OCI-LY3 (cell line): Measurements from ENCODE around the gene PIGU.

ENCODE experiments used
- H2AFZ ChIP-seq: fragments of 200-600, 300-600 bp; shearing (Covaris generic); 2 replicates; pipeline ENCODE4 v1.6.0; 2014; ENCODE audit warnings: antibody characterized with exemption, low read depth, low read length
- H3K27ac ChIP-seq: fragments of 200-600, 300-600 bp; sonication (generic); 2 replicates; pipeline ENCODE4 v1.5.1; 2014; ENCODE audit warnings: mild to moderate bottlenecking, low read length, moderate library complexity, mixed read lengths
- H3K27me3 ChIP-seq: fragments of 200-600, 300-600 bp; sonication (generic); 2 replicates; pipeline ENCODE4 v1.6.1; 2014; ENCODE audit warnings: low read depth, low read length, mixed read lengths
- H3K36me3 ChIP-seq: fragments of 200-600, 300-600 bp; sonication (generic); replicated peaks from 2 replicates; pipeline ENCODE3; 2014; ENCODE audit warnings: low read depth, low read length, mixed read lengths
- H3K4me1 ChIP-seq: fragments of 300-600, 200-600 bp; sonication (generic); 2 replicates; pipeline ENCODE4 v1.6.1; 2014; ENCODE audit warnings: low read length, mixed read lengths
- H3K4me2 ChIP-seq: fragments of 200-600, 300-600 bp; sonication (generic); 2 replicates; pipeline ENCODE4 v1.6.1; 2014; ENCODE audit warnings: low read length, mixed read lengths
- H3K4me3 ChIP-seq: fragments of 300-600, 200-600 bp; sonication (generic); 2 replicates; pipeline ENCODE4 v1.5.1; 2014; ENCODE audit warnings: antibody characterized with exemption, mild to moderate bottlenecking, low read length, moderate library complexity
- H3K79me2 ChIP-seq: fragments of 300-600, 200-600 bp; shearing (Covaris generic); 2 replicates; pipeline ENCODE4 v1.6.1; 2014; ENCODE audit warnings: mild to moderate bottlenecking, low read length, mixed read lengths
- H3K9ac ChIP-seq: fragments of 300-600, 200-600 bp; shearing (Covaris generic); 2 replicates; pipeline ENCODE4 v1.6.0; 2014; ENCODE audit warnings: mild to moderate bottlenecking, low read length, moderate library complexity
- H3K9me3 ChIP-seq: fragments of 200-600, 300-600 bp; shearing (Covaris generic); 2 replicates; pipeline ENCODE4 v1.6.1; 2014; ENCODE audit warnings: low read length, mixed read lengths; ENCODE audit not compliant: insufficient read depth
- H4K20me1 ChIP-seq: fragments of 200-600, 300-600 bp; sonication (generic); 2 replicates; pipeline ENCODE4 v1.6.1; 2016; ENCODE audit warnings: low read length, mixed read lengths; ENCODE audit not compliant: insufficient read depth
- EZH2phosphoT487 ChIP-seq: fragments of 200-600 bp; shearing (Covaris generic); IDR thresholded peaks from 2 replicates; pipeline ENCODE4 v1.6.1; 2018; ENCODE audit warnings: antibody characterized with exemption, mixed run types, low read depth
- TF ChIP-seq, protein P1 (sequence below): fragments of 200-600, 300-600 bp; sonication (generic); IDR thresholded peaks from 2 replicates; pipeline ENCODE4 v1.5.1; 2014; ENCODE audit warnings: antibody characterized with exemption, low read length, low read depth

Gene PIGU

DNA sequence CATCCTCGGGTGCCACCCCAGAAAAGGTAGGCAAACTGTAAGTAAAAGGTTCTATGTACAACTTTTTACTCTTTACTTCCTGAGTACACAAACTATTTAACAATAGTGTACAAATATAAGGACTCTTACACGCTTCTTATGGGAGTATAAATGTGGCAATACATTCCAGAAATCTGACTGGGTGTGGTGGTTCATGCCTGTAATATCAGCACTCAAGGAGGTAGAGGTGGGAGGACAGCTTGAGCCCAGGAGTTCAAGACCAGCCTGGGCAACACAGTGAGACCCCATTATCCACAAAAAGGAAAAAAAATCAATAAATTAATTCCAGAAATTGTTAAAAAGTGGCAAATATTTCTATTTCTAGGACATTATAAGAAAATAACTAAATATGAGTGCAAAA lies 48.9 kb downstream of the PIGU start:
- H3K36me3 ChIP-seq: peaks cover 15% of the 10 kb centered on the region
- no peaks in the 10 kb centered on the region for H4K20me1 ChIP-seq
- no peaks in the 10 kb centered on the region for H3K79me2 ChIP-seq
- no peak overlapping the region for H3K9ac ChIP-seq
- H3K4me3 ChIP-seq: no peak overlapping the region
- H3K27me3 ChIP-seq: no peaks in the 10 kb centered on the region
- no peak overlapping the region for H3K27ac ChIP-seq
- H3K9me3 ChIP-seq: no peaks in the 10 kb centered on the region
- H3K4me1 ChIP-seq: peaks cover 5% of the 10 kb centered on the region; the same call in 1 of the 2 replicates
- no peak overlapping the region for H2AFZ ChIP-seq
- TF ChIP-seq, protein P1, sequence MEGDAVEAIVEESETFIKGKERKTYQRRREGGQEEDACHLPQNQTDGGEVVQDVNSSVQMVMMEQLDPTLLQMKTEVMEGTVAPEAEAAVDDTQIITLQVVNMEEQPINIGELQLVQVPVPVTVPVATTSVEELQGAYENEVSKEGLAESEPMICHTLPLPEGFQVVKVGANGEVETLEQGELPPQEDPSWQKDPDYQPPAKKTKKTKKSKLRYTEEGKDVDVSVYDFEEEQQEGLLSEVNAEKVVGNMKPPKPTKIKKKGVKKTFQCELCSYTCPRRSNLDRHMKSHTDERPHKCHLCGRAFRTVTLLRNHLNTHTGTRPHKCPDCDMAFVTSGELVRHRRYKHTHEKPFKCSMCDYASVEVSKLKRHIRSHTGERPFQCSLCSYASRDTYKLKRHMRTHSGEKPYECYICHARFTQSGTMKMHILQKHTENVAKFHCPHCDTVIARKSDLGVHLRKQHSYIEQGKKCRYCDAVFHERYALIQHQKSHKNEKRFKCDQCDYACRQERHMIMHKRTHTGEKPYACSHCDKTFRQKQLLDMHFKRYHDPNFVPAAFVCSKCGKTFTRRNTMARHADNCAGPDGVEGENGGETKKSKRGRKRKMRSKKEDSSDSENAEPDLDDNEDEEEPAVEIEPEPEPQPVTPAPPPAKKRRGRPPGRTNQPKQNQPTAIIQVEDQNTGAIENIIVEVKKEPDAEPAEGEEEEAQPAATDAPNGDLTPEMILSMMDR: no peak
- TF ChIP-seq EZH2phosphoT487: no peak
- H3K4me2 ChIP-seq: no peak overlapping the region

DNA sequence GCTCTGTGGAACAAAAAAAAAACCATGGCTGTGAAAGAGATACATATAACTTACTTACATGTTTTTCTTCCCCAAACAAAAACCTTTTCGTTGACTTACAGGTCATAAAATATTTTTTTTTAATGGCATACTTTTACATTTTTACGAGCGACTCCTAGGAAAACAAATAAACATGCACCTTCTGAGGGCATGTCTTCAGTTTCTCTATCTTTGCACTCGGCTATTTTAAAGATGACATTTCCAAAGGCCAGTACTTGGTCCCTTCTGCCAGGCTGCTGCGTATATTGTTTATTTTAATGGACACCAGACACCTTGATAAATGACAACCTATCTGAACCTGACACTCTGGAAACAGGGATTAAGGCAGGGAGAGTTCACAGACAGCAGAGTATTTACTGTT lies 49.4 kb downstream of the PIGU start:
- H3K36me3 ChIP-seq: peaks cover 19% of the 10 kb centered on the region
- no peaks in the 10 kb centered on the region for H3K9me3 ChIP-seq
- no peak overlapping the region for H3K9ac ChIP-seq
- no peak overlapping the region for H3K4me2 ChIP-seq
- H3K27me3 ChIP-seq: no peaks in the 10 kb centered on the region
- no peaks in the 10 kb centered on the region for H3K79me2 ChIP-seq
- no peak overlapping the region for H2AFZ ChIP-seq
- no peak for TF ChIP-seq EZH2phosphoT487
- TF ChIP-seq, protein P1: no peak
- no peak overlapping the region for H3K27ac ChIP-seq
- no peaks in the 10 kb centered on the region for H4K20me1 ChIP-seq
- peaks cover 5% of the 10 kb centered on the region; the same call in 1 of the 2 replicates for H3K4me1 ChIP-seq
- H3K4me3 ChIP-seq: no peak overlapping the region

DNA sequence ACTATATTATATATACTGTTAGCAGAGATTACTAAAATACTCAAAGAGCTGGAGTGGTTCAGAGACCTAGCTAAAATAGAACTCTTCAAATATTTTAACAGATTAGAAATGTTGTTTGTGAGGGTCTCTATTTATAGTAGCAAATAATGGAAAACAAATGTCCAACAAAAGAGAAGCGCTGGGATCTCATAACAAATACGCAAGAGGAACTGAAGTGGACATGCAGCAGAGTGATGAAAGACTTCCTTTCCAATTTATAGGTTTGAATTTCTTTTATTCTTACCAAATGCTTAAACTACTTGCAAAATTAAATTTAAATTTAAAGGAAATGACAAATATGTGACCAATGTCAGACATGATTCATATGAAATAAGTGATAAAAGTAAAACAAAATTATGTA lies 49.9 kb downstream of the PIGU start:
- Histone ChIP-seq H3K79me2 (no peaks in the 10 kb centered on the region), H3K27ac (no peak overlapping the region), H3K4me3 (no peak overlapping the region), H3K4me2 (no peak overlapping the region), H3K27me3 (no peaks in the 10 kb centered on the region), H3K9me3 (no peaks in the 10 kb centered on the region), H2AFZ (no peak overlapping the region), H3K4me1 (peaks cover 5% of the 10 kb centered on the region; the same call in 1 of the 2 replicates), H3K36me3 (peaks cover 20% of the 10 kb centered on the region), H4K20me1 (no peaks in the 10 kb centered on the region), H3K9ac (no peak overlapping the region)
- no peak for TF ChIP-seq EZH2phosphoT487
- TF ChIP-seq, protein P1: no peak

DNA sequence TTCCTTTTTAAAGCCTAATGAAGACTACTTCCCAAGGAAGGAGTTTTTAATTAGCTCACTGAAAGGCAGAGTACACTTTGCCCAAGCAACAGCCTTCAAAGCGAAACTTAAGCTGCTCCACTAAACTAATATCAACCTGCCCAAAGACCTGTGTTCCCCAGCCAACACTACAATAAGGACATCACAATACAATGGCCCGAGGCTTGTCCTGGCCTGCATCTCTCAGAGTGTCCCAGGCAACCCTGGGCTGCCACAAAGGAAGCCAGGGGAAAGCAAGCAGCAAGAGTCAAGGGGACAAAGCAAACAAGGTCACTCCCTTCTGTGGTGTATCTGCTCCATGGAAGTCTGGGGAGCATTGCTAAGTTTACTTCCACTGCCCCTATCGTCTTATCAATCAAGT lies 52.3 kb downstream of the PIGU start:
- Histone ChIP-seq H3K79me2 (no peaks in the 10 kb centered on the region), H3K4me2 (no peak overlapping the region), H4K20me1 (0 out of 2 replicates have a peak, but pooled peaks cover 5% of the 10 kb centered on the region), H3K27ac (no peak overlapping the region), H3K36me3 (peaks cover 30% of the 10 kb centered on the region), H3K4me3 (no peak overlapping the region), H3K9ac (no peak overlapping the region), H3K9me3 (no peaks in the 10 kb centered on the region), H3K27me3 (no peaks in the 10 kb centered on the region), H3K4me1 (peaks cover 5% of the 10 kb centered on the region; the same call in 1 of the 2 replicates), H2AFZ (no peak overlapping the region)
- TF ChIP-seq, protein P1: no peak
- no peak for TF ChIP-seq EZH2phosphoT487
